GM18511 (cell line): ENCODE data around the gene NCOA6.

ENCODE experiments used
- ATAC-seq: cut with Tn5 transposase; IDR thresholded peaks from one replicate; pipeline ENCODE4 v1.9.1; 2021; ENCODE audit warnings: mild to moderate bottlenecking, moderate library complexity; ENCODE audit not compliant: unreplicated experiment

Gene NCOA6

DNA sequence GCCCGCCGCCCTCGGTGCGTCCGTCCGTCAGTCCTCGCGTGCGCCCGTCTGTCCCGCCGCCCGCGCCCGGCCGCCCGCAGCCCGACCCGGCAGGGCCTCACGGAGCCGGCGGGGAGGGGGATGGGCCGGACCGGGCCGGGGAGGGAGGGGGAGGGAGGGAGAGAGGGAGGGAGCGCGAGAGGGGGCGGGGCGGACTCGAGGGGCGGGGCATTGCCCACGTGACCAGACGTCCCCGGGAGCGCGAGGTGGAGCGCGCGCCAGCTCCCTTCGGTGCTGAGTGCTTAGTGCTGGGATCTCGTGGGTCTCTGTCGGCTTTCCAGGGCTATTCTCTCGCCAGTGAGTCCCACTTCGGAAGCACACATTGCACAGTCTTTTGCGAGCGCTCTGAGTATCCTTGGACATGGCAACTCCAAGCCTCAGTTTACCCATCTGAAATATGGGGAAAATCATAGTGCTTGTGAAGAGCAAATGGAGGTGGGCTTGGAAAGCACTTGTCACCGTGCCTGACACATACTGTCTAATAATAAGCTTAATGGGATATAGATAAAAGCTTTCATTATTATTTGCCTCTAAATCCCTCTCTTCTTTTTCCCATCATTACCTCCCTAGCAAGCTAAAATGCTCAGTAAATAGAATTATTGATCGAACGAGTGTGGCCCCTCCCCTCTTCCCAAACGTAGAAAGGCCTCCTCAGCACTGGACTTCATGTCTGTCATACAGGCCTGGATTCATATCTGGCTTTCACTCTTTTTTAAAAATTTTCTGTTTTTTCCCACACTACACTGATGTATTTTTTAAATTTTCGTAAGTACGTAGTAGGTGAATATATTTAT, at the start of gene NCOA6:
Gene NCOA6 (minus strand): TSS at position 122 of the 833 bp plus-strand sequence. CDS start 43,296 bp downstream, outside the sequence.
- ATAC-seq: peak; percentile 74

DNA sequence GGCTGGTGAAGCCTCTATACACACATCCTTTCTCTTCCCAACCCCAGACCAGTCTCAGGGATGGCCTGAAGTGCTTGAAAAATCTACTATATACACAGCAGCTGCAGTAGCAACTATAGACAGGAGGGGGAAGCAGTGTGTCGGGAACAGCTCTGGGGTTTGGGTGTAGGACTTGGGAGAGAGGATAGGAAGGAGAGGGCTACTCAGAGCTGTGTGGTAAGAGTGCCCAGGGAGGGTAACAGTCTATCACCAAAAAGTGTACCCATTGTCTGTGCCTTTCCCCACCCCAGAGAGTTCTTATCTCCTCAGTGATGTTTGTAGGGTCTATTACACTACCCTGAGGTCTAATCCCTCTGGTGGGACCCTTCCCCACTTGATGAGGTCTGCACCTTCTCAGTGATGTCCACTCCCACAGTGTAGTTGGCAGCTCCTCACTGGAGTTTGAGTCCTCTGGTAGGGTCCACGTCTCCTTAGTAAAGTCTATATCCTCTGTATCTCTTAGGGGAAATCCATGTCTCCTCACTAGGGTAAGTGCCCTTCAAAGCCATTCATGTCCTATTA, 48.7 kb upstream of the NCOA6 start:
- no peak for ATAC-seq

DNA sequence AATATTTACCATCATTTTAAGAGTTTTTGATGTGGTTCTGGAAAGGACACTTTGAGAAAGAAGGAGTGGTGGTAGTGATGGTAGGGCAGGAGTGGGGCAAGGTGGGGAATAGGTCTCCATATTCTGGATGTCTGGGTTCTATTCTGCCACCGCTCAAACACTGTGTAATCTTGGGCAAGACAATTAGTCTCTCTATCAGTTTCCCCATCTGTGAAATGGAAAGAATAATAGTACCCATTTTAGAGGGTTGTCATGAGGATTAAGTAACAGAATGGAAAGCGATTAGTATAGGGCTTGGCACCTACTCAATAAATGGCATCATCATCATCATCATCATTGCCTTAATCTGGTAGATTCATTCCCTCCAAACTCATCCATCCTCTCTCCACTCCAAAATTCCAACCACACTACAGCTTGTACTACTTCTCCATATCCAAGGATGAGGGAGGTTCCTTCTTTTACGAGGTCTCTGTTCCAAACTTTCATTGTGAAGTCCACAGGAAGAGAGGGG, 48.2 kb upstream of the NCOA6 start:
- ATAC-seq: no peak

DNA sequence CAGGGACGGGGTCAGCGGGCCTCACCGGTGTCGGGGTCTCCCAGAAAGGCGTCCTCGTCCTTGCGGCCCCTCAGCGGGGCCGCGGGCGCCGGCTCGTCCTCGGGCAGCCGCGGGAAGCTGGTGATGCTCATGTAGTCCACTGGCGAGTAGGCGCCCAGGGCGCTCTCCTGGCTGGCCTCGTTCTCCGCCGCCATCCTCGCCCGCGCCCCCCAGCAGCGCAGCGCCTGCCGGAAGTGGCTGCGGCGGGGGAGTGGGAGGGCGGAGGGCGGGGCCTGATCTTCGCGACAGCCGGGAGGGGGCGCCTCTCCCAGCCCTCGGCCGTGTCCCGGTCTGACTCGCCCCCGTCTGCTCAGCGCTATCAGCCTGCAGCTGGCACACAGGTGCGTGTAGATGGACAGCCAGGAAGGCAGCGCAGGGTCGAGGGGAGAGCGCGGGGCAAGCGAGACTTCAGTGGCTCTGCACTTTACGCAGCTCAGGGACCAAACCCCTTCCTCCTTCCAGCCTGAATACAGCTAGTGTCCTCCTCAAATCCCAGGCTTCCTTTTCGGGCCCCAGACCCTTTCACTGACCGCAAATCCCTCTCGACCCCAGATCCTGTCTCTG, 47.3 kb upstream of the NCOA6 start, which contains the start of gene GGT7:
Gene GGT7 (minus strand): TSS at position 235 of the 603 bp plus-strand sequence. CDS start 41 bp downstream, at position 194.
- ATAC-seq: peak; percentile 43

DNA sequence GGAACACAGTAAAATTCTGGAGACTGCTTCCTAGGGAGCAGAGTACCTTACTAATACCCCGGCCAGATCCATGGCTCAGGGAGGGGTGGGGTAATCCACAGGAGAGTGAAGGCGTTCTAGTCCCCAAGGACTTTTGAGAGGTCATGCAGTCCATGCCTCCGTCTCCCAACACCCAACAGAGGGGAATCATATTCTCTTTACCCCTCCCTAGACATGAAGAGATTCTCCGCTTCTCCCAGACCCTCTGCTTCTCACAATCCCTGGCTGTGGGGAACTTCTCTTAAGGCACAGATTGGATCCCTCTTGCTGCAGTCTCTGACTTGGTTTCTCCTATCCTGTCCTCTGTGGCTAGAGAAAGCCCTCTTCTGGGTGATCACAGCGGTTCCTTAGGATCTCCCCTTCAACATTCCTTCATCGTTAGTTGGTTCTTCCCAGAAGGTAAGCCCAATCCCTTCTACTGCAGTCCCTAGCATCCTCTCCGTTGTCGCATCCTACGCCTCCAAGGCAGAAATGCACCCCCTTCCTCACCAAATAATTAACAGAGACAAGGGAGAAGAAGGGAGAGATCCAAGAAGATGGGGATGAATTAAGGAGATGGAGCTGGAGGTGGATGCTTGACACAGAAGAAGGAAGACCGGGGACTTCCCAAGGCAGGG, 46.6 kb upstream of the NCOA6 start:
- ATAC-seq: no peak

DNA sequence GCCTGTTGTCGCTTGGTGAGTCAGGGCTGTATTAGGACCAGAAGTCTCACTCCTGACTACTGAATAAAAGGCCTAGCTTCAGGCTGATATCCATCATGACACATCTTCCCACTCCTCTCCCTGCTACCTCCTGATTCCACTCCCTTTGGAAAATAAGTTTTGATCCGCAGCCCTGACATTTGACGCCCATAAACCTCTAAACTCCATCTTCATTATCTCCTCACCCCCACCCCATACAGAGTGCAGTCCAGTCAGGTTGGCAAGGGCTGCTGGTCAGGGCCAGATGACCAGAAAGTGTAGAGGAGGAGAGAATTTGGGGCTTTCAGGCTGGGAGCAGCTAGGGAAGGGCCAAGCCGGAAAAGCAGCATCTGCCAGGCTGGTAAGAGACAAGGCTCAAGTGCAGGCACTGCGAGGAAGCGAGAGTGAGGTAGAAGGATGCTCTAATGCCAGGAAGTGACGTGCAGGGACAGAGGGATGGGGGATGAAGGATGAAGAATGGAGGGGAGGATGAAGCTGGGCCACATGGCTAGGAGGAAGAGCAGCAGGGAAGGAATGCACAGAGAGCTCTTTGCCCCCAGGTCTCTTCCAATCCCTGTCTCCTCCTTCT, 46.0 kb upstream of the NCOA6 start:
- no peak for ATAC-seq

DNA sequence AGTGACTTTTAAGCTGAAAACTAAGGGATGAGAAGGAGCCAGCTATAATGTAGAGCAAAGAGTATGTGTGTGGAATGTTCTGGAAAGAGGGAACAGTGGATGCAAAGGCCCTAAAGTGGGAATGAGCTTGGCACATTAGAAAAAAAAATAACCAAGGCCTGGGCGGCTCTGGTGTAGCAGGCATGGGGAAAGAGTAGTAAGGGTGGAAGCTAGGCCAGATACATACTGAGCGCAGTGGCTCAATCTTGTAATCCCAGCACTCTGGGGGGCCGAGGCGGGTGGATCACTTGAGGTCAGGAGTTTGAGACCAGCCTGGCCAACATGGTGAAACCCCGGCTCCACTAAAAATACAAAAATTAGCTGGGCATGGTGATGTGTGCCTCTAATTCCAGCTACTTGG, 38.8 kb upstream of the NCOA6 start:
- ATAC-seq: no peak

DNA sequence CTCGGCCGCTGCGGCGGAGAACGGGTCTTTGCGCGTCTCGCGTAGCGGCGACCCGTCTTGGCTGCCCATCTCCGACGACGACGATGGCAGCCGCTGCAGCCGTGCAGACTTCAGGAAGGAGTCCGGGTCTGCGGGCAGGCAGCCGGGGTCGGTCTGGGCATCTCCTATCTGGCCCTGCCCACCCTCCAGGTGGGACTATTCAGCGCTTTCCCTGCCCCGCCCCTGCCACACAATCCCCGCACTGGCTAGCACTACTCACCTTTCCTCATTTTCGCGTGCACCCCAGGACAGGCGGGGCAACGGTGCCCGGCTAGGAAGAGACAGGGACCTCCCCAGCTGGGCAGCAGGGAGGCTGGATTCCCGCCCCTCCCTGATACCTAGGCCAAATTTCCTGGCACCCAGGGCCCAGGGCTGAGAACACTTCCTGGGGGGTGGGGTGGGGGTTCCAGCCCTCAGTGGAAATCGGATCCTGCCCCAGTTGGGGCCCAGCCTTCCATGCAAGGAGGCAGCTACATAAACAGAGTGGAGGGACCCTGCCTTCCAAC, 38.0 kb upstream of the NCOA6 start:
- ATAC-seq: no peak

DNA sequence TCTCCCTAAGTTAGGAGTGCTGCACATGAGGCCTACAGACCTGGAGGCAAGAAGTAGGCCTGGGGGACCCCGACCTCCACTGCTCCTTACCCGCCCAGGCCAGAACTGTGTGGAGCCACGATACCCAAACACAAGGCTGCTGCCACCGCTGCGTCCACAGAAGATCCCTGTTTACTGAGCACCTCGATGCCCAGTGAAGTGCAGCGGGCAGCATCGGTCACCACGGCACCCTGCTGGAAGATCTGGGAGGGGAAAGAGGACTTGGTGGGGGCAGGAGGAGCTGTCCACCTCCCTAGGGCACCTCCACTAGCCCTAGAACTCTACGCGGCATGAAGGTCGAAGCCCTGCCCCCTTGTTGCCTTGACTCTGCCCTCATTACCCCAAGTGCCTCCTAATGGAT, 37.3 kb upstream of the NCOA6 start:
- no peak for ATAC-seq

DNA sequence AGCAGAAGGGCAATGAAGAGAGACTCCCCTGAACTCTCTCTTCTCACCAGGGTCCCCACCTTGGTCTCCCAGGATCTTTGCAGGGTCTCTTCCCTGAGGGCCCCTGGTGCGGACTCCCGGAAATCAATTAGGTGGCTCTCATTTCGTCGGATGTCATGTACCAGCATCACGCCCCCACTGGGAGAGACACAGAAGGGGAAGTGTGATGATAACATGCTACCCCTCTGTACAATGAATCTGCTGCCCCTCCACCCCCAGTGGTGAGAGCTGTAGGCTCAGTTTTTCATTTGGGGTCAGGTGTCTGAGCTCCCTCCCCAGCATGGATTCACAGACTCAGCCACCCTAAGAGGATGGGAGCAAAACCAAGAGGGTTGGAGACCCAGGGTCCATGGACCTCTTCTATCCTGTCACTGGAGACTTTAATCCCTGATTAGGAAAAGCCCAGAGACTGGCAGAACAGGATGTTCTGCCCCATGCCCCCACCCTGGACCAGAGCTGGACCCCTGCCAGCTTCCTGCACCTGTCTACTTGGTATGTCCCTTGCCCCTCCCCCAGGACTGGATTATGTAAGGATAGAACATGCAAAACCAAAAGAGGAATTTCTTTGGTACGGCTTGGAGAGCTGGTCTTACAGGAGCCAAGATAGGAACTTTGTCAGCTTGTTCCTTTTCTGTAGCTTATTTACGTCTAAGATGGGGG, 36.1 kb upstream of the NCOA6 start:
- no peak for ATAC-seq

DNA sequence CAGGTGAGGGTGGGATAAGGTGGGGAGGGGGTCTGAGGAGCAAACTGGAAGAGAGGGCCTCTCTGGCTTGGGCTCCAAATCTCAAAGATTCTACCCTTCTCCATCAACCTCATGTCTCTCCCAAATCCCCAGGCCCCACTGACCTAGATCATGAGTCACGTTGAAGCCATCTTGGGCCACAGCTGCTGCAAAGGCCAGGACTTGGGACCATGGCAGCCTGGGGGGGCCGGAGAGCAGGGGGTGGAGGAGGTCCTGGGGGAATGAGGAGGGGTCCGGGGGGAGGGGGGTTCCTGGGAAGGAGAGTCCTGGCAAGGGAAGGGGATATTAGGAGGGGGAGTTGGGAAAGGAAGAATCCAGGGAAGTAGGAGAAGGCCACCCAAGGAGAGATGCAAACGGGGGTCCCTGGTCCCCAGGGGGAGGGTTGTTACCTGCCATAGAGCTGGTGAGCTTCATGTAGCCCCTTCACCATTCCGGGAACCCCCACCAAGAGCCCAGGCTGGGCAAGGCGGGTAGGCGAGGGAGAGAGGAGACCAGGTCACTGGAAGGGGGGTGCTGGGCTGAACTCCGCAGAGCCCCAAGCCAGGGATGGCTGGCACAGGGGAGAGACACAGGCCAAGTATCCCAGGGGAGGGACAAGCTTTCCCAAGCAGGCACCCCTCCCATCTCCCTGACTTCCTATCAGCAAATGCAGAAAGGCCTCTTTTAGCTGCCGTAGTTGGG, 34.5 kb upstream of the NCOA6 start:
- ATAC-seq: no peak

DNA sequence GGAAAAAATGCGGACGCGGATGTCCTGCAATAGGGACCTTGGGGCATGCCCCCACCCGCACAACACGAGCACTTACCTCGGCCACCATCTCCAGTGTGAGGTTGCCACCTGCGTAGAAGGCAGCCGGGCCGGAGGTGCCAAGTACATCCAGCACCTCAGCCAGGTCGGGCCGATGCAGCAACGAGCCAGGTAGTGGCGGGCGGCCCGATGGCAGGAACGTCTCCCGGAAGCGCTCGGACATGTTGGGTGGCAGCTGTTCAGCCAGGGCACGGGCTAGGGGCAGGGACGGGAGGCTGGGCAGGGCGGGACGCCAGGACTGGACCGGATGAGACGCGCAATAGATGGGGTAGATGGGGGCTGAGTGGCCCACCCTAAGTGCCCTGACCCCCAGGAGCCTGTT, 33.9 kb upstream of the NCOA6 start:
- no peak for ATAC-seq

DNA sequence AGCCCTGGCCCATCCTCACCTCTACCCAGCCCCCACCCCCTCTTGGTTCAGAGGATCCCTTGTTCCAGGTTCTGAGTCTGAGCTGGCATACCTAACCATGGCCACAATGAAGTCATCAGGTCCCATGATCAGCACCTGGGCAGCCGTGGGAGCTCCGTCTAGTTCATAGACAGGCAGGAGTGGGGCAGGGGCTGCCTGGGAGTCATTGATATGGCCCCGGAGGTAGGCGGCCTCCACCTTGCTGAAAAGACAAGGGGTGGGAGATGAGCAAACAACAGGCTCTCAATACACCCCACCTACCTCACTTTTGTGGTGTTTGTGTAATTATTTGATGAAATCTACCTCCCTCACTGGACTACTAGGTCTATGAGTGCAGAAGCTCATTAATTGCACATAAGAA, 26.8 kb upstream of the NCOA6 start:
- ATAC-seq: no peak

DNA sequence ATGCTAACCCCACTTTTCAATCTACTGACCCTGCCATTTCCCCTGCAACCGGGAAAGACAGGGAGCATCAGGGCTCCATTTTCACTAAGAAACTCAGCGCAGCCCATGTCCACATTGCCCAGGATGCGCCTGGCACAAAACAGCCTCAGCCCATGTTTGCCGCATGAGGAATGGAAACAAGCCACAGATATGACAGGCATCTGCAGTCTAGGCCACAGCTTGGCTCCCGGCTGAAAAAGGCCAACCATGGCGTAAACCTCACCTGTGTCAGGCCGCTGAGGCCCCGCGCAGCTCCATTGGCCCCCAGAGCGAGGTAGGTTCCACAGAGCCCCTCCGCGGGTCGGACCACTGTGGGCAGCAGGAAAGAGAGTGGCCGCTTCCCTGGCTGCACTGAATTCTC, 25.5 kb upstream of the NCOA6 start:
- ATAC-seq: no peak

DNA sequence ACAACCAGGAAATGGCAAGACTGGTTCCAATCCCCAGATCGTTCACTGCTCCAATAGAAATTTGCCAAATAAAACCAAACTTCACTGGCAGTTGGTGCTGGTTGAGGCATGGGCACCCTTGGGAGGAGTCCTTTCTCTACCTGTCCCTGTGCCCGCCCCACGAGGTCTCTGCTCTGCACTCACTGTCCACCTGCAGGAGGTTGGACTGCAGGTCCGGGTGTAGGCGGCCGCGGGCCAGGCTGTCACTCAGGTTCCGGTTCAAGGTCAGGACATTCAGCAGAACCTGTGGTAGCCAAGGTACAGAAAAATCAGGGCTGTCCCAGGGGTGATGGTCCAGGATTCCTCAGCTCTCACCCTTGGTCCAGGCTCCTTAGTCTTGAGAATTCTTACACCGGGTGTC, 24.3 kb upstream of the NCOA6 start:
- no peak for ATAC-seq

DNA sequence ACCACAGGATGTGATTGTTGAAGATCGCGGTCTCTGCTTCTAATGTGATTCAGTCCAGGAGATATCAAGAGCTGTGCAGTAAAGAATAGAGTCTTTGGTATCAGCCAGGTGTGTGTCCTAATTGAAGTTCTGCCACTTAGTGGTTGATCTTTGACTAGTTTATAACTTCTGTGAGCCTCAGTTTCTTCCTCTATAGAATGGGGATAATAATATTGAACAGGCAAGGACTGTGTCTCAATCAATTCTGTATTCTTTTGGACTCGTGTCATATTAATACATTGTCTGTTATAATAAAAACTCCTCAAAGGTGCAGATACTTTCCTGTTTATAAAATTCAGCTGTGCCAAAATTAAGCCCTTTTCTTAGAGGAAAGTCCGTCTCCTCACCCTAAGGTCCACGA, 23.1 kb upstream of the NCOA6 start:
- ATAC-seq: no peak

DNA sequence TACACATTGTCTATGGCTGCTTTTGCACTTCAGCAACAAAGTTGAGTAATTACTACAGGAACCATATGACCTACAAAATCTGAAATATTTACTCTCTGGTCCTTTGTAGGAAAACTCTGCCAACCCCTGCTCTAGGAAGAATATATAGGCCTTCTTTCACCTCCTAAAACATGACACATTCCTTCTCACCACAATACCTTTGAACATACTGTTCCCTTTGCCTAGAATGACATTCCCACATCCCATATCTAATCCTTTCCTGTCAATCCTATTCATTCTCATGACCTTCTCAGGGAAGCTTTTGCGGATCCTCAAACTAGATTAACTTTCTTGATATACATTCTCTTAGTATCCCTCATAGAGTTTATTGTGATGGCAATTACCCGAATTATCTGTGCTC, 18.0 kb upstream of the NCOA6 start:
- ATAC-seq: no peak

DNA sequence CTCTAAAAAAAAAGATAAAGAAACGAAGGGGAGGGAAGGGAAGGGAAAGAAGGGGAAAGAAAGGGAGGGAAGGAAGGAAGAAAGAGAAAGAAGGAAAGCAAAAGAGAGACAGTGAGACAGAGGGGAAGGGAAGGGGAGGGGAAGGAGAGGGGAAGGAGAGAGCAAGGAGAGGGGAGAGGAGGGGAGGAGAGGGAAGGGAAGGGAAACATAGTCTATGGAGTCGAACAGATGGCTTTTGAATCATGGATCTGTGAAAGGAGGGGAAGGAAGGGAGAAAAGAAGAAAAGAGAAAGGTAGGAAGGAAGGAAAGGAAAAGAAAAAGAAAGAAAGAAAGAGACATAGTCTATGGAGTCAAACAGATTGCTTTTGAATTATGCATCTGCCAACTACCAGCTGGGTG, 16.7 kb upstream of the NCOA6 start:
- ATAC-seq: no peak

DNA sequence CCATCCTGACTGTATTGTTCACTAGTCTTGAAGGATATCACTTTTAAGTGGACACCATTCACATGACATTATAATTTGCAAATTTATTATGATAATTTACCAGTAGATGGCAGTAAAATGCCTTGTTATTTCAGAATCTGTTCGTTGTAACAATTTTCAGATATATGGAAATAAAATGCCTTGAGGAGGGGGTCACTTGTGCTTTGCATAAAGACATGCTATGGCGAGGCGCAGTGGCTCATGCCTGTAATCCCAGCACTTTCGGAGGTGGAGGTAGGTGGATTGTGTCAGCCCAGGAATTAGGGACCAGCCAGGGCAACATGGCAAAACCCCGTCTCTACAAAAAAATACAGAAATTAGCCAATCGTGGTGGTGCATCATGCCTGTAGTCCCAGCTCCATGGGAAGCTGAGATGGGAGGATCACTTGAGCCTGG, 9.0 kb upstream of the NCOA6 start:
- no peak for ATAC-seq
